ENCODE results near the gene TRAPPC2L. TPM values are rescaled to one million over a fixed set of nuclear protein-coding genes. Genes with fewer than 3 reads are reported as not detected.

The TRAPPC2L gene
- total and polyA plus RNA-seq, 10 of the 15 experiments (the other 5 are each of a cell fraction or from before 2014, with no cell fraction given): 56.3 to 363 (median 118) TPM

GRCh38 chr16:88909431-88910210 lies 52.7 kb downstream of the TRAPPC2L start:
- peaks cover 3% of the 10 kb centered on the region; the same call in 1 of the 2 replicates for H4K20me1 ChIP-seq (ENCODE audit: control insufficient read depth, insufficient read depth)
- no peaks in the 10 kb centered on the region; a peak in 2 of 4 replicates for H3K36me3 ChIP-seq (ENCODE audit: control insufficient read depth in 2 of 2, insufficient read depth in 2 of 2, low read length in 1 of 2)
- no peak overlapping the region for H3K9ac ChIP-seq (ENCODE audit: control insufficient read depth, insufficient read depth, low read length)
- in situ Hi-C loops (cut with MboI) (no loop called here), intact Hi-C loops (cut with micrococcal nuclease; ENCODE audit: unreplicated experiment) (no loop called here)
- FAIRE-seq (no peak), ATAC-seq (no peak), DNase-seq (ENCODE audit: low read depth, low spot score) (no peak)
- no peaks in the 10 kb centered on the region; the same call in 1 of the 2 replicates for H3K79me2 ChIP-seq (ENCODE audit: control insufficient read depth, insufficient read depth, low read length)
- no peaks in the 10 kb centered on the region; the same call in 1 of the 2 replicates for H3K4me1 ChIP-seq (ENCODE audit: control insufficient read depth, insufficient read depth, low read length)
- RAD21 ChIA-PET (ENCODE audit: unreplicated experiment): no interaction called here
- no TSS peak for BruUV-seq (replicated peaks)
- no peaks in the 10 kb centered on the region for H3K27me3 ChIP-seq (replicated peaks in 1 of 2; ENCODE audit: control insufficient read depth in 2 of 2, insufficient read depth in 2 of 2, low read length in 1 of 2)
- H3K4me3 ChIP-seq: no peak overlapping the region
- no peak overlapping the region for H3K4me2 ChIP-seq (ENCODE audit: control insufficient read depth, insufficient read depth)
- no peak overlapping the region for H3K27ac ChIP-seq (ENCODE audit: control insufficient read depth, insufficient read depth)
- SMC1A ChIA-PET (ENCODE audit: uncharacterized antibody, unreplicated experiment): no interaction called here
- CTCF ChIA-PET: no interaction called here
- TF ChIP-seq, protein P1, sequence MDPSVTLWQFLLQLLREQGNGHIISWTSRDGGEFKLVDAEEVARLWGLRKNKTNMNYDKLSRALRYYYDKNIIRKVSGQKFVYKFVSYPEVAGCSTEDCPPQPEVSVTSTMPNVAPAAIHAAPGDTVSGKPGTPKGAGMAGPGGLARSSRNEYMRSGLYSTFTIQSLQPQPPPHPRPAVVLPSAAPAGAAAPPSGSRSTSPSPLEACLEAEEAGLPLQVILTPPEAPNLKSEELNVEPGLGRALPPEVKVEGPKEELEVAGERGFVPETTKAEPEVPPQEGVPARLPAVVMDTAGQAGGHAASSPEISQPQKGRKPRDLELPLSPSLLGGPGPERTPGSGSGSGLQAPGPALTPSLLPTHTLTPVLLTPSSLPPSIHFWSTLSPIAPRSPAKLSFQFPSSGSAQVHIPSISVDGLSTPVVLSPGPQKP (IDR thresholded peaks at IDR 0.05; ENCODE audit: low read depth, low read length): no peak
- TF ChIP-seq MYB (IDR thresholded peaks at IDR 0.05; ENCODE audit: borderline replicate concordance, low read depth, low read length) (no peak), PRDM15 (CRISPR knock-in tag; IDR thresholded peaks at IDR 0.05) (no peak), LARP7 (IDR thresholded peaks at IDR 0.05) (no peak), SREBF2 (IDR thresholded peaks at IDR 0.05; ENCODE audit: low read length) (no peak), CREM (IDR thresholded peaks at IDR 0.05; ENCODE audit: low read depth) (no peak), MTA3 (IDR thresholded peaks at IDR 0.05; ENCODE audit: borderline replicate concordance, low read length) (no peak), ZNF217 (IDR thresholded peaks at IDR 0.05) (no peak), POLR2A (IDR thresholded peaks at IDR 0.05; ENCODE audit: low read depth, low read length) (no peak), BACH1 (IDR thresholded peaks at IDR 0.05; ENCODE audit: borderline replicate concordance) (no peak), ZSCAN29 (IDR thresholded peaks at IDR 0.05) (no peak), MAX (IDR thresholded peaks at IDR 0.05; ENCODE audit: low read depth, low read length) (no peak), ZNF207 (IDR thresholded peaks at IDR 0.05; ENCODE audit: borderline replicate concordance) (no peak), FOXM1 (IDR thresholded peaks at IDR 0.05; ENCODE audit: low read depth, low read length) (no peak), POU2F2 (IDR thresholded peaks at IDR 0.05; ENCODE audit: borderline replicate concordance, low read depth, low read length) (no peak), WRNIP1 (IDR thresholded peaks at IDR 0.05; ENCODE audit: borderline replicate concordance, low read depth, low read length) (no peak)
- TF ChIP-seq, protein P2, sequence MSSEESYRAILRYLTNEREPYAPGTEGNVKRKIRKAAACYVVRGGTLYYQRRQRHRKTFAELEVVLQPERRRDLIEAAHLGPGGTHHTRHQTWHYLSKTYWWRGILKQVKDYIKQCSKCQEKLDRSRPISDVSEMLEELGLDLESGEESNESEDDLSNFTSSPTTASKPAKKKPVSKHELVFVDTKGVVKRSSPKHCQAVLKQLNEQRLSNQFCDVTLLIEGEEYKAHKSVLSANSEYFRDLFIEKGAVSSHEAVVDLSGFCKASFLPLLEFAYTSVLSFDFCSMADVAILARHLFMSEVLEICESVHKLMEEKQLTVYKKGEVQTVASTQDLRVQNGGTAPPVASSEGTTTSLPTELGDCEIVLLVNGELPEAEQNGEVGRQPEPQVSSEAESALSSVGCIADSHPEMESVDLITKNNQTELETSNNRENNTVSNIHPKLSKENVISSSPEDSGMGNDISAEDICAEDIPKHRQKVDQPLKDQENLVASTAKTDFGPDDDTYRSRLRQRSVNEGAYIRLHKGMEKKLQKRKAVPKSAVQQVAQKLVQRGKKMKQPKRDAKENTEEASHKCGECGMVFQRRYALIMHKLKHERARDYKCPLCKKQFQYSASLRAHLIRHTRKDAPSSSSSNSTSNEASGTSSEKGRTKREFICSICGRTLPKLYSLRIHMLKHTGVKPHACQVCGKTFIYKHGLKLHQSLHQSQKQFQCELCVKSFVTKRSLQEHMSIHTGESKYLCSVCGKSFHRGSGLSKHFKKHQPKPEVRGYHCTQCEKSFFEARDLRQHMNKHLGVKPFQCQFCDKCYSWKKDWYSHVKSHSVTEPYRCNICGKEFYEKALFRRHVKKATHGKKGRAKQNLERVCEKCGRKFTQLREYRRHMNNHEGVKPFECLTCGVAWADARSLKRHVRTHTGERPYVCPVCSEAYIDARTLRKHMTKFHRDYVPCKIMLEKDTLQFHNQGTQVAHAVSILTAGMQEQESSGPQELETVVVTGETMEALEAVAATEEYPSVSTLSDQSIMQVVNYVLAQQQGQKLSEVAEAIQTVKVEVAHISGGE (CRISPR knock-in tag; IDR thresholded peaks at IDR 0.05): no peak
- no peak overlapping the region for H2AFZ ChIP-seq (ENCODE audit: control insufficient read depth, low read depth, low read length)
- H3K9me3 ChIP-seq (replicated peaks; ENCODE audit: control insufficient read depth, insufficient read depth, low read length): no peaks in the 10 kb centered on the region
- WGBS (ENCODE audit: insufficient coverage, insufficient replicate concordance, low lambda C conversion rate, missing lambda C conversion rate): 91% methylated on average over 43 of the region's 44 CpGs
- POLR2A ChIA-PET: no interaction called here

Data from GM12878 (cell line).